GM18868 (cell line): ENCODE results near the gene GOLGA8T.
"Not testable (repeated sequence)": the region's sequence is repeated elsewhere in the genome, so short reads cannot be mapped to it uniquely, and the experiment has no call there.

ENCODE experiments used
- ATAC-seq: cut with Tn5 transposase; IDR thresholded peaks from one replicate; pipeline ENCODE4 v1.9.1; 2021; ENCODE audit warnings: mild to moderate bottlenecking, moderate library complexity; ENCODE audit not compliant: unreplicated experiment

GOLGA8T gene

DNA sequence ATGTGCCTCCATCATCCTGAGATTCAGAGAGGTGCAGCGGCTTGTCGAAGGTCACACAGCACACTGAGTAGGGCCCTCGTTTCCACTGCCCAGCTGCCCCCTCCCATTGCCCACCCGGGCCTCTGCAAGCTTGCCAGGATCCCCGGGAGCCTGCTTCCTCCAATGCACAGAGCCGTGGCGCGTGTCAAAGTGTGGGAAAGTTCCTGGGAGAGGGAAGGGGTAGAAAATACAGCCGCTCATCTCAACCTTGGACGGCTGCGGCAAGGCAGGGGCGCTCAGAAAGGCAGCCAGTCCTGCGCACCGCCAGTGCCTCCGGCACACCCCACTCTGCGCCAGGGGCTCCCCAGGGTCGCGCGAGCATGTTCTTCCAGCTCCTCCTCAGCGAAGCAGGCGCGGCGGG lies 56.3 kb downstream of the GOLGA8T start:
- ATAC-seq, result not testable (repeated sequence)

DNA sequence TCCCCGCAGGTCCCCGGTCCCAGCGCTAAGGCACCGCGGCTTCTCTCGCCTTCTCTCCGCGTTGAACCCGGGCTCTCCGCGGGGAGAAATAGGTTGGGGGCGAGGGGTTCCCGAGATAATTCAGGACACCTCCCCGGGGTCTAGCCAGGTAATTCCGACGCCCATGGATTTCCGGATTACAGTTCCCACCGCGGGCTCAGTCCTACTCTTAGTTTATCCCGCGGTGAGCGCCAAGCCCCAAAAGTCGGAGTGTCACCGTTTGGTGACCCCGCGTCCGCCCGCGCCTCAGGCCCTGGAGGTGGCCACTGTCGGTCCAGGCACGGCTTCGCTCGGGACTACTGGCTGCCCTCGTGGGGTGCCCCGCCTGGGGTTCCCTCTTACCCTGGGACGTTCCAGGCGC lies 56.8 kb downstream of the GOLGA8T start:
- not testable (repeated sequence) for ATAC-seq

DNA sequence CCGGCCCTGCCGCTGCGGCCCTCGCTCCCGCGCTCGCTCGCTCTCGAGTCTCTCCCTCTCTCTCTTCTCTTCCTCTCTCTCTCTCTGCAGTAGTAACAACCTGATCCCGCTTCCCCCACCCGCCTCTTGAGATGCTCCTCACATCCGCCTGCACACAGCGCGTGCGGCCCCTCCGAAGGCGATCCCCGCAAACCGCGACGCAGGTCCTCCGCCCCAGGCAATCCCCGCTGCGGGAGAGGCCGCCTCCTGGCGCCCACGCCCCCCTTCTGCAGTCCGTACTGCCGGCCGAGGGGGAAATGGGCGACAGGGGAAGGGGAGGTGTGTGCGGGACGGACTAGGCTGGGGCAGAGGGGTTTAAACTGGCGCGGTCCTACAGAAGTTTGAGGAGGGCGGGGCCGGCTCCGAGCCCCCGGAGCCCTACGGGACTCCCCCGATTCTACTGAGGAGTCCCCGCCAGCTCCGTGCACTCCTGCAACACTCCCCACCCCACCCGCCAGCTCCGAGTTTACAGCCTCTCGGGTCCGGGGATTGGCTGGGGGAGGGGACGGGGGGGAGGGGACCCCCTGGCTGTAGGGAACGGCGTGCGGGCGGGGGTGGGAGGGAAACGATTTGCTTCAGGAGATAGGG lies 57.4 kb downstream of the GOLGA8T start:
- not testable (repeated sequence) for ATAC-seq

DNA sequence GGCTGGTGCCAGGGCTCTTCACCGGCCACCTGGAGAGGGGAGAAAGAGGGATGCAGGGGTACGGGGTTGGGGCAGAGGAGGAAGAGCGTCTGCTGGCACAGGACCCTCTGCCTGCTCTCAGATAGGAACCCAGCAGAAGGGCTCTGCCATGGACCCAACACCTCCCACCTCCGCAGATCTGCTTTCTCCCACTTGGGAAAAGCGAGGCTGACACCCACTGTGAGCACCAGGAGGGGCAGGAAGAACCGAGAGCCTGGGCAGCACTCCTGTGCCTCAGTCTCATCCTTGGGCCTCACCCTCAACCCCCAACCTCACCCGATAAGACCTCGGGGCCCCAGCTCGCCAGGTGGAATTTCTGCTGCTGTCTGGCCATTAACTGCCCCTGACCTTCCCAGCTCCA lies 58.0 kb downstream of the GOLGA8T start:
- ATAC-seq, result not testable (repeated sequence)
